HUES48 (cell line): ENCODE measurements around the gene SSBP4.

Source experiments
- H3K27ac ChIP-seq: one replicate; pipeline ENCODE4 v1.7.0; 2013; ENCODE audit warnings: low read depth, low read length, inconsistent platforms
- H3K27me3 ChIP-seq: 2 replicates; pipeline ENCODE4 v1.6.1; 2013; ENCODE audit warnings: mild to moderate bottlenecking, low read length; ENCODE audit not compliant: control insufficient read depth, insufficient read depth
- H3K36me3 ChIP-seq: 2 replicates; pipeline ENCODE4 v1.6.1; 2013; ENCODE audit warnings: low read length; ENCODE audit not compliant: control insufficient read depth, insufficient read depth
- H3K4me1 ChIP-seq: 2 replicates; pipeline ENCODE4 v1.6.1; 2013; ENCODE audit warnings: mild to moderate bottlenecking, low read length; ENCODE audit not compliant: control insufficient read depth, insufficient read depth
- H3K4me3 ChIP-seq: 2 replicates; pipeline ENCODE4 v1.5.1; 2013; ENCODE audit warnings: mild to moderate bottlenecking, low read depth, low read length
- H3K9ac ChIP-seq: 2 replicates; pipeline ENCODE4 v1.6.1; 2013; ENCODE audit warnings: mild to moderate bottlenecking, low read depth, low read length, moderate library complexity
- H3K9me3 ChIP-seq: 2 replicates; pipeline ENCODE4 v1.6.1; 2013; ENCODE audit warnings: low read length; ENCODE audit not compliant: control insufficient read depth, insufficient read depth

SSBP4 gene

DNA sequence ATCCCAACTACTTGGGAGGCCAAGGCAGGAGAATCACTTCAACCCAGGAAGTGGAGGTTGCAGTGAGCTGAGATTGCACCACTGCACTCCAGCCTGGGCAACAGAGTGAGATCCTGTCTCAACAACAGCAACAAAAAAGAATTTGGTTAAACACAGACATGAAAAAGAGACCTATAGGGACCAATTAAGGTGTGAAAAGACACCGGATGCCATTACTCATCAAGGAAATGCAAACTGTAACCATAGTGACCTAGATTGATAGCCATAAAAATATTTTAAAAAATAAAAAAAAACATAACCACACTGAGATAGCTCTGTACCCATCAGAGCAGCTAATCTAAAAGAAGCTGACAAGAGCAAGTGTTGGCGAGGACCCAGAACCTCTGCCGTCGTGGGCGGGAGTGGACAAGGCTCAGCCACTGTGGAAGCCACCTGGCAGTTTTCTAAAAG, 55.8 kb downstream of the SSBP4 start:
- no peak overlapping the region for H3K9ac ChIP-seq
- H3K36me3 ChIP-seq: no peaks in the 10 kb centered on the region
- H3K27me3 ChIP-seq: no peaks in the 10 kb centered on the region
- no peaks in the 10 kb centered on the region for H3K9me3 ChIP-seq
- no peak overlapping the region for H3K4me3 ChIP-seq
- H3K4me1 ChIP-seq: peaks cover 3% of the 10 kb centered on the region; the same call in 1 of the 2 replicates
- H3K27ac ChIP-seq: no peak overlapping the region

DNA sequence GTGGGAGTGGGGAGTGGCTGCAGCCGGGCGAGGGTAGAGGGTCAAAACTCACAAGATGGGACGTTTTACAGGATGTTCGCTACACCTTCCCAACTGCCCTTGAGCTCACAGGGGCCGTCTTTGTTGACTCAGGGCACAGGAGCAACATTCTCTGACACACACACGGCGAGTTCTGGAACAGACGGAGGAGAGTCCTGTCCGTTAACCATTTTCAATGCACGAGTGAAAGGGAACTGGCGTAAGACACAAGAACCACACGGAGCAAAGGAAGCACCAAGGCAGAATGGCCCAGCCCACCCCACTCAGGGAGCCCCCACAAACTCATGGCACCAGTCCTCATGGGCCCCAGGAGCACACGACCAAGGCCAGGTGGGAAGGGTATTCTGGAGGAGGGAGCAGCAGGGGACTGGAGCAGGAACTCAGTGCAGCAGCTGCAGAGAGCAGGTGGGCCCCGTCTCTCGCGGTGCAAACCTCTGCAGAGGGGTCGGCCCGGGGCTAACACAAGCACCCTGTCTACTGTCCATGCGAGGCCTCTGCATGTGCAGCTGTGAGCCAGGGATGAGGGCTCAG, 56.6 kb downstream of the SSBP4 start:
- no peaks in the 10 kb centered on the region for H3K36me3 ChIP-seq
- no peak overlapping the region for H3K9ac ChIP-seq
- no peak overlapping the region for H3K4me3 ChIP-seq
- H3K27ac ChIP-seq: no peak overlapping the region
- H3K27me3 ChIP-seq: no peaks in the 10 kb centered on the region
- no peaks in the 10 kb centered on the region for H3K4me1 ChIP-seq
- no peaks in the 10 kb centered on the region for H3K9me3 ChIP-seq

DNA sequence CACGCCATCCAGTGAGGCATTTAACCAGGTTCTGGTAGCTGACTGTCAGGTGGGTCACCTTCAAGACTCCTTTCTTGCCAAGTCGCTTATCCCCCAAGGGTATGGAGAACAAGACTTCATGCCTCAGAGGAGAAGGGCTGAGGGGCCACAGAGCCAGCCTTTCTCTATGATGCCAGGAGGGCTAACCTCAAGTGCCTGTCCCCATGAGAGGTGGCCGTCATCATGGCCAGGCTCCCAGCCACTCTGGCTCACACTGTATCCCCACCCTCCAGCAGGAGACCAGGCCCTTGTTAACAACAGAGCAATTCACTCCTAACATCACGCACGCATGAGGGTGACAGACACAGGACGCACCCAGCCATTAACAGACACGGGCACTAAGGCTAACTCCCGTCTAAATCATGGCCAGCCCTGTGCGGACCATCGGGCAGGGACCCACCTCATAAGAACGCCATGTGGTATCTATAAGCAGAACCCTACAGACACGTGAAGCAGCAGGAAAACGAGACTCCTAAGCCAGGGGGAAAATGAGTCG, 57.4 kb downstream of the SSBP4 start:
- Histone ChIP-seq H3K4me3 (no peak overlapping the region), H3K9me3 (no peaks in the 10 kb centered on the region), H3K27ac (no peak overlapping the region), H3K9ac (no peak overlapping the region), H3K4me1 (no peaks in the 10 kb centered on the region), H3K36me3 (no peaks in the 10 kb centered on the region), H3K27me3 (no peaks in the 10 kb centered on the region)

DNA sequence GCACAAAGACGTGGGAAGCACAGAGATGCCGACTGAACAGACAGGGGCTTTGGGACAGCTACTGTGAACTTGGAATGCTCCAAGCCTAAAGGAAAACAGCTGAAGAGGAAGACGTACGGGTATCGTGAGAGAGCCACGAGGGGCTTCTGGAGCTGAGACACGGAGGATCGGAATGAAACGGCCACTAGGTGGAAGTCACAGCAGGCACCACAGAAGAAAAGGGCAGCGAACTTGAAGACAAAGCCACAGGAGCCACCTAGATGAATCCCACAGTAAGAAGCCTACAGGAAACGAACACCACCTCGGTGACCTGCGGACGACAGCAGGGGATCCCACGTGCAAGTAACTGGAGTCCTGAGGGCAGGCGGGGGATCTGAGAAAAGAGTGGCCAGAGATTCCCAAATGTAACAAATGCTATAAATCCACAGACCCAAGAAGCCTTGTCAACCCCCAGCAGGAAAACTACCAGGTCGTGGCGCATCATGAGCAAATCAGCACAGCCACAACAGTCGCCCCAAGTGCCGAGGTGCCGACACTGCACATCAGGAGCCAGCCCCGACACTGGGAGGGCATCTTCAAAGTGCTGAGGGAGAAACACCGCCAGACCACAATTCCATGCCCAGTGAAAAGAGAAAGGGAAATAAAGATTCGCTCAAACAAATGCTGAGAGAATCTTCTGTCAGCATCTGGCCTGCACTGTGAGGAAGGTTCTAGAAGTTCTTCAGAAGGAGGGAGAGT, 58.0 kb downstream of the SSBP4 start:
- Histone ChIP-seq H3K27me3 (no peaks in the 10 kb centered on the region), H3K9me3 (no peaks in the 10 kb centered on the region), H3K4me1 (no peaks in the 10 kb centered on the region), H3K27ac (no peak overlapping the region), H3K9ac (no peak overlapping the region), H3K4me3 (no peak overlapping the region), H3K36me3 (no peaks in the 10 kb centered on the region)

DNA sequence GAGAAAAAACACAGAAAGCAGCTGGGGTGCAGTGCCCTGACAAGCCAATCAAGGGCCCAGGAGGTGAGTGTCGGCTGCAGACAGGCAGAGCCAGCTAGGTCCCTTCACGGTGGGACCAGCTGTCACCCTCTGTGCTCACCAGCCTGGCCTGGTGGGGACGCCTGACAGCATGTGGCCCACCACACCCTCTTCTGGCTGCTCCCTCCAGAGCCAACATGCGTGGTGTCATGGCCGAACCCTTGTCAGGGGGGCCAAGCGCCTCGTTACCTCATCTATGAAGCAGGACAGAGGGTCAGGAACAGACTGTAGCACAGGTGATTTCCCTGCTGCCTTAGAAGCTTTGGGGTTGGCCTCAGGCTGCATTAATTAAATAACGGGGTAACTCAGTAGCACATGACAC, 58.8 kb downstream of the SSBP4 start:
- Histone ChIP-seq H3K36me3 (no peaks in the 10 kb centered on the region), H3K27me3 (no peaks in the 10 kb centered on the region), H3K9ac (no peak overlapping the region), H3K4me1 (no peaks in the 10 kb centered on the region), H3K9me3 (no peaks in the 10 kb centered on the region), H3K27ac (no peak overlapping the region), H3K4me3 (no peak overlapping the region)

DNA sequence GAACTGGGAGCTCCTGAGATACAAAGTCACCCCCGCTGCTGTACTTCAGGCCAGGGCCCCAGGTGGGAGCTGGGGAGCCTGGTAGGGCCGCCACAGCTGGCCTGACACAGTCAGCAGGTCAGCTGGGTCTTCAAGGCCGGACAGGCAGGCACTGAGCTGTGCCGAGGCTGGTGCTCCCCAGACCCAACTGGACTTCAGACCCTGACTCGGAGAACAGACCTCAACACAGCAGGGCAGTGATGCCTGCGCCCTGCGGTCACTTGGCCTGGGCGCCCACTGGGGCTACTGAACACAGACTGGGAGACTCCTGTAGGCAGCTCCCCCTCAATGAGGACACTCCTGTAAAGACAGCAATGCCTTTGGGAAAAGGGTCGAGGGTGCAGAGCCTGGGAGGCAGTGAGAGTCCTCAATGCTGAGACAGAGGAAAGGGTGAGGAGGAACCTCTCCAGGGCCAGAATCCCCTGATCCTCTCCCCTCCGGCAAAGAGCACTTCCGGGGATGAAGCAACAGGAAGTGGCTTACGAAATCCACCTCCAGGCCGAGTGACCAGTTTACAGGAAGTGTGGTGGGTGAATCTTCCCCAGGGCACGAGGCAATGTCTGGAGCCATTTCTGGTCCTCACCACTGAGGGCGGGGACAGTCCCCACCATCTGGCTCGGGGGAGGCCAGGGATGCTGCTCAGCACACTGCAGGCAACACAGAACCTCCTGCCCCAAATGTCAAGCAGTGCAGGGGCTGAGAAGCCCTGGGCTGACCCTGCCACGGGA, 59.5 kb downstream of the SSBP4 start:
- no peak overlapping the region for H3K9ac ChIP-seq
- H3K4me1 ChIP-seq: no peaks in the 10 kb centered on the region
- no peak overlapping the region for H3K4me3 ChIP-seq
- no peak overlapping the region for H3K27ac ChIP-seq
- no peaks in the 10 kb centered on the region for H3K27me3 ChIP-seq
- no peaks in the 10 kb centered on the region for H3K9me3 ChIP-seq
- no peaks in the 10 kb centered on the region for H3K36me3 ChIP-seq

DNA sequence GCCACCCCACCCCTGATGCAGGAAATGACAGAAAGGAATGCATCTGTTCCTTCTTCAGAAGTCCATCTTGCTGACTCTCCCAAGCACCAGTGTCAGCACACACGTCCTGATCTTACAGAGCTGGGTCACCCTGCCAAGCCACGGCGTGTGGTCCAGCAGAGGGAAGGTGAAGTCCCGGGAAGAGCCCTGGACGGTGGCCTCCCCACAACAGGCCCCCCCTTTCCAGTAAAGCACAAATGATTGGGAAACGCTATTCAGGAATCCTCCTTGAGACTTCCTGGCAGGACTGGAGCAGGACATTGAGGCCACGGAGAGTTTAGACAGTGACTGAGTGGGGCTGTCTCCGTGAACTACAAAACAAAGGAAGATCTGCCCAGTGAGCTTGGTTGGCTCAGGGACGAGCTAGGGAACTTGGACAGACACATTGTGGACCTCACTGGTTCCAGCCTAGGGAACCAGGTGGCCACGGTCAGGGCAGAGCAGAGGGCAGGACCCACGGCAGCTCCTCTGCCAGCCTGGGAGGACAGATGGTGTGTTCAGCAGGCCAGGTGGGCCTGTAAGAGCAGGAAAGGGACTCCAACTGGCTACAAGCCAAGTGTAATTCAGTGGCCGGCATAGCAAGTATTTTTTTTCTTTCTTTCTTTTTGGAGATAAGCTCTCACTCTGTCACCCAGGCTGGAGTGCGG, 61.0 kb downstream of the SSBP4 start:
- no peaks in the 10 kb centered on the region for H3K27me3 ChIP-seq
- H3K9ac ChIP-seq: no peak overlapping the region
- no peak overlapping the region for H3K4me3 ChIP-seq
- no peak overlapping the region for H3K27ac ChIP-seq
- no peaks in the 10 kb centered on the region for H3K36me3 ChIP-seq
- H3K9me3 ChIP-seq: no peaks in the 10 kb centered on the region
- H3K4me1 ChIP-seq: no peaks in the 10 kb centered on the region

DNA sequence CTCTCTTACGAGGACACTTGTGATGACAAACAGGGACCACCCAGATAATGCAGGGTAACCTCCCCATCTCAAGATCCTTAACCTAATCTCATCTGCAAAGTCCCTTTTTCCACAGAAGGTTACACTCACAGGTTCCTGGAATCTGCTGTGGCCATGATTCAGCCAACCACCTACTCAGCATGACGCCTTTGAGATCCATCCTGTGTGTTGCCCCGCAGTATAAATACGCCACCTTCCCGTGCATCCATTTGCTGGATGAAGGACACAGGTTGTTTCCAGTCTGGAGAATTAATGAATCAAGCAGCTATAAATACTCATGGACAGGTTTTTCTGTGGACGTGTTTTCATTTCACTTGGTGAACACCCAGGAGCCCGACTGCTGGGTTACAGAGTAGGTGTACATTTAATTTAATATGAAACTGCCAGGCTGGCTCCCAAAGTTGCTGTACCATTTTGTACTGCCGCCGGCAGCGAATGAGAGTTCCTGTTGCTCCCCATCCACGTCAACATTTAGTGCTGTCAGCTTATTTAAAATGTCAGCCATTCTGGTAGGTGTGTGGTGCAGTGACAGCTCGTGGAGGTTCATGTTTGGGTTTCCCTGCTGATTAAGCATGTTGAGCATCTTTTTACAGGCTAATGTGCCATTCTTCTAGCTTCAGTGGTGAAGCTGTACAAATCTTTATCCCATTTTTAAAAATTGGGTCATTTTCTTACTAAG, 62.5 kb downstream of the SSBP4 start:
- no peak overlapping the region for H3K9ac ChIP-seq
- H3K27ac ChIP-seq: no peak overlapping the region
- no peaks in the 10 kb centered on the region for H3K36me3 ChIP-seq
- no peak overlapping the region for H3K4me3 ChIP-seq
- H3K4me1 ChIP-seq: 0 out of 2 replicates have a peak, but pooled peaks cover 6% of the 10 kb centered on the region
- H3K9me3 ChIP-seq: no peaks in the 10 kb centered on the region
- no peaks in the 10 kb centered on the region for H3K27me3 ChIP-seq

DNA sequence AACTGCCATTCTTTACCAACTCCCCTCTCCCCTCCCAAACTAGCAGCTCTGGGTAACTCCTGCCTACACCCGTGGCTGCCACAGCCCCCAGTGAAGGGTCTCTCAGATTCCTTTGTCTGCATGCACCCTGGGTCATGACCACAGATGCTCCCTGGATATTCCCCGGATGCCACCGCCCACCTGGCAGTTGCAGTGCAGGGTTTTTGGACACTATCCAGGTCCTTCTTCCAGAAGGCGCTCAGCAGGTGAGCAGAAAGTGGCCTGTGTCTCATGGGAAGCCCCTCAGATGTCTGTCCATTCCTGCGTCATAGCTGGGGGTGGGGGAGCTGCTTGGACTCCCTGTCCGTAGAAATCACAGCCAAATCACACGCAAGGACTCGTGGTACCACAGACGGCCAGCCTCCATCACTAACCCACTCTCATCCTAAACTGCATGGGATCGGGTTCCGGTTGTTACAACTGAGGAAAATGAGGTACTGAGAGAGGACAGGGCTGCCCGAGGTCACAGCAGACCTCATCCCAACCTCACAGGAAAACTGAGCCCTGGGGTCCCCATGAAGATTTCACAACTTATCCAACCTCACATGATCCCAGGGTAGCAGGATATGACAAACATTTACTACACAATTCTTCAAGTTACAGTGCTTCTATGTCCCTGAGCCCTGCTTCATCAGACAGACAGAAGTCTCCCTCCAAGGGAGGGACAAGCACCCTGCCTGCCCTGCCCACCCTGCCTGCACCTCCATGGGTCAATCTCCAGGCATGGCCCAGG, 64.1 kb downstream of the SSBP4 start:
- Histone ChIP-seq H3K36me3 (no peaks in the 10 kb centered on the region), H3K9ac (no peak overlapping the region), H3K27me3 (no peaks in the 10 kb centered on the region), H3K27ac (no peak overlapping the region), H3K4me1 (0 out of 2 replicates have a peak, but pooled peaks cover 6% of the 10 kb centered on the region), H3K4me3 (no peak overlapping the region), H3K9me3 (no peaks in the 10 kb centered on the region)
